ENCODE data around the gene BTBD16. TPM values are rescaled to one million over a fixed set of nuclear protein-coding genes. Genes with fewer than 3 reads are reported as not detected.

The BTBD16 gene
- polyA plus RNA-seq, 1 experiment: not detected

- Histone ChIP-seq H3K27me3 (ENCODE audit: control insufficient read depth, insufficient read depth, low read length) (no peaks in the 10 kb centered on the region), H3K4me3 (ENCODE audit: low read depth, low read length) (no peak overlapping the region), H3K27ac (ENCODE audit: low read depth, low read length) (no peak overlapping the region), H3K9me3 (ENCODE audit: control insufficient read depth, insufficient read depth, low read length) (no peaks in the 10 kb centered on the region)
- POLR2A ChIA-PET: no interaction called here
- CTCF ChIA-PET: interaction anchor here (1.4 kb wide), 1 partner anchor 40 kb away, joined by 3 read pairs; no protein-coding TSS in a partner anchor
- TF ChIP-seq, protein P1, sequence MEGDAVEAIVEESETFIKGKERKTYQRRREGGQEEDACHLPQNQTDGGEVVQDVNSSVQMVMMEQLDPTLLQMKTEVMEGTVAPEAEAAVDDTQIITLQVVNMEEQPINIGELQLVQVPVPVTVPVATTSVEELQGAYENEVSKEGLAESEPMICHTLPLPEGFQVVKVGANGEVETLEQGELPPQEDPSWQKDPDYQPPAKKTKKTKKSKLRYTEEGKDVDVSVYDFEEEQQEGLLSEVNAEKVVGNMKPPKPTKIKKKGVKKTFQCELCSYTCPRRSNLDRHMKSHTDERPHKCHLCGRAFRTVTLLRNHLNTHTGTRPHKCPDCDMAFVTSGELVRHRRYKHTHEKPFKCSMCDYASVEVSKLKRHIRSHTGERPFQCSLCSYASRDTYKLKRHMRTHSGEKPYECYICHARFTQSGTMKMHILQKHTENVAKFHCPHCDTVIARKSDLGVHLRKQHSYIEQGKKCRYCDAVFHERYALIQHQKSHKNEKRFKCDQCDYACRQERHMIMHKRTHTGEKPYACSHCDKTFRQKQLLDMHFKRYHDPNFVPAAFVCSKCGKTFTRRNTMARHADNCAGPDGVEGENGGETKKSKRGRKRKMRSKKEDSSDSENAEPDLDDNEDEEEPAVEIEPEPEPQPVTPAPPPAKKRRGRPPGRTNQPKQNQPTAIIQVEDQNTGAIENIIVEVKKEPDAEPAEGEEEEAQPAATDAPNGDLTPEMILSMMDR (IDR thresholded peaks at IDR 0.05; ENCODE audit: low read depth, low read length): no peak
- DNase-seq (ENCODE audit: low read depth, low spot score): no peak
These were observed 43.3 kb upstream of the BTBD16 start for GRCh38 chr10:122227754-122228153.

DNA sequence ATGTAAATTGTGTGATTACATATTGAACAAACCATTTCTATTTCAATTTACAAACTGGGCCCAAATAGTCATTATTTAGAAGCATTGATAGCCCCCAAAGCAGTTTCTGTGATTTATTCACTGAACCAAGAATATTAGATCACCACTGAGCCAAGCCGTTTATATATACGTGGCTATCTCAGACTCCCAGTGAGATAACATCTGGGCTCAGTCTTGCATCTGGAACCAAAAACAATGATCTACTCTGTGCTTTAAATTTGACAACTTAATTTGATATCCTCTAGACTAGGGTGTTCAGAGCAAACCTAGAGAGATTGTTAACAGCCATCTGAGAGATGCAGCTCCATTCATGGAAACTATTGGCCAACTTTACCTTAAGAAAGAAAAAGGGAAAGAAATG lies 41.4 kb upstream of the BTBD16 start:
- Histone ChIP-seq H3K27me3 (ENCODE audit: control insufficient read depth, insufficient read depth, low read length) (no peaks in the 10 kb centered on the region), H3K4me3 (ENCODE audit: low read depth, low read length) (no peak overlapping the region), H3K9me3 (ENCODE audit: control insufficient read depth, insufficient read depth, low read length) (no peaks in the 10 kb centered on the region; the same call in 1 of the 2 replicates), H3K27ac (ENCODE audit: low read depth, low read length) (no peak overlapping the region)
- TF ChIP-seq, protein P1 (IDR thresholded peaks at IDR 0.05; ENCODE audit: low read depth, low read length): no peak
- ChIA-PET CTCF (interaction anchor here (0.5 kb wide), 1 partner anchor 177 kb away, joined by 8 read pairs; no protein-coding TSS in a partner anchor), POLR2A (no interaction called here)
- no peak for DNase-seq (ENCODE audit: low read depth, low spot score)

DNA sequence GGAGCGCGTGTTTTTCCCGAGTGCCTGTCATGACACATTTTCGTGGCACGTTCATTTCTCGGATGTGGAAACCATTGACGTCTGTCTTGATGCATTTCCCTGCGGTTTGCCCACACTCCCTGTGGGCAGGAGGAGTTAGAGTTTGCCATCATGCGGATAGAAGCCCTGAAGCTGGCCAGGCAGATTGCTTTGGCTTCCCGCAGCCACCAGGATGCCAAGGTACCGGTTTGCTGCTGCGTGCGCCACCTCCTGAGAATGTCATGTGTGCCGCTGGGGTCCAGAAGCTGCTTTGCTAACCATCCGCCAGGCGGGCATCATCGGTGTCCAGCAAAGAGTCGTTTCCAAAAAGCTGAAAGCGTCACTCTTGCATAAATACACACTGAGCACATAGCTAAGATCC lies 40.9 kb upstream of the BTBD16 start:
- H3K4me3 ChIP-seq (ENCODE audit: low read depth, low read length): no peak overlapping the region
- H3K9me3 ChIP-seq (ENCODE audit: control insufficient read depth, insufficient read depth, low read length): no peaks in the 10 kb centered on the region; the same call in 1 of the 2 replicates
- ChIA-PET POLR2A (no interaction called here), CTCF (interaction anchor here (0.5 kb wide), 1 partner anchor 178 kb away, joined by 8 read pairs; no protein-coding TSS in a partner anchor)
- no peaks in the 10 kb centered on the region for H3K27me3 ChIP-seq (ENCODE audit: control insufficient read depth, insufficient read depth, low read length)
- no peak for DNase-seq (ENCODE audit: low read depth, low spot score)
- TF ChIP-seq, protein P1 (IDR thresholded peaks at IDR 0.05; ENCODE audit: low read depth, low read length): no peak
- H3K27ac ChIP-seq (ENCODE audit: low read depth, low read length): no peak overlapping the region

GRCh38 chr10:122232769-122233168 lies 38.3 kb upstream of the BTBD16 start:
- H3K27ac ChIP-seq (ENCODE audit: low read depth, low read length): no peak overlapping the region
- H3K9me3 ChIP-seq (ENCODE audit: control insufficient read depth, insufficient read depth, low read length): no peaks in the 10 kb centered on the region; the same call in 1 of the 2 replicates
- POLR2A ChIA-PET: interaction anchor here (0.6 to 1.0 kb wide), 2 partner anchors 25 to 106 kb away, joined by 3 read pairs; no protein-coding TSS in a partner anchor
- DNase-seq (ENCODE audit: low read depth, low spot score): peak; percentile 61
- H3K27me3 ChIP-seq (ENCODE audit: control insufficient read depth, insufficient read depth, low read length): no peaks in the 10 kb centered on the region
- no peak overlapping the region for H3K4me3 ChIP-seq (ENCODE audit: low read depth, low read length)
- TF ChIP-seq, protein P1 (IDR thresholded peaks at IDR 0.05; ENCODE audit: low read depth, low read length): no peak
- CTCF ChIA-PET: interaction anchor here (0.8 to 2.9 kb wide), 2 partner anchors 35 to 203 kb away, joined by 3 to 14 read pairs; no protein-coding TSS in a partner anchor

- CTCF ChIA-PET: interaction anchor here (0.5 to 2.9 kb wide), 2 partner anchors 34 to 183 kb away, joined by 7 to 14 read pairs; no protein-coding TSS in a partner anchor
- H3K27ac ChIP-seq (ENCODE audit: low read depth, low read length): no peak overlapping the region
These were observed 37.2 kb upstream of the BTBD16 start for GRCh38 chr10:122233857-122234348.

More at GRCh38 chr10:122233857-122234348, 37.2 kb upstream of the BTBD16 start:
- TF ChIP-seq, protein P1 (IDR thresholded peaks at IDR 0.05; ENCODE audit: low read depth, low read length): no peak
- no peak overlapping the region for H3K4me3 ChIP-seq (ENCODE audit: low read depth, low read length)
- POLR2A ChIA-PET: no interaction called here
- H3K9me3 ChIP-seq (ENCODE audit: control insufficient read depth, insufficient read depth, low read length): no peaks in the 10 kb centered on the region; the same call in 1 of the 2 replicates
- DNase-seq (ENCODE audit: low read depth, low spot score): no peak
- H3K27me3 ChIP-seq (ENCODE audit: control insufficient read depth, insufficient read depth, low read length): no peaks in the 10 kb centered on the region

Data from AG04450 (cell line).